HL-60 (cell line): ENCODE data around the gene PNO1.

Source experiments
- DNase-seq, 2 experiments: peaks; one replicate each; pipeline ENCODE4 v3.0.0-alpha.2; 2010 to 2020; ENCODE audit warnings: low read depth in 1 of 2, low spot score in 1 of 2
- H3K27ac ChIP-seq: fragments of 250-450 bp; sonication (Bioruptor Pico); replicated peaks from 2 replicates; pipeline ENCODE4 v1.5.1; 2020; ENCODE audit warnings: mild to moderate bottlenecking, moderate library complexity
- H3K27me3 ChIP-seq: fragments of 250-450 bp; sonication (Bioruptor Pico); 2 replicates; pipeline ENCODE4 v1.5.1; 2021; ENCODE audit warnings: mild to moderate bottlenecking, moderate library complexity; ENCODE audit not compliant: insufficient read depth, poor library complexity, severe bottlenecking
- H3K4me3 ChIP-seq: replicated peaks from 2 replicates; pipeline ENCODE4 v1.5.1; 2011; ENCODE audit warnings: mild to moderate bottlenecking, control low read depth, low read length; ENCODE audit not compliant: insufficient read depth
- GABPA ChIP-seq: IDR thresholded peaks from 2 replicates; pipeline ENCODE4 v1.6.1; 2012; ENCODE audit warnings: low read depth
- POLR2AphosphoS5 ChIP-seq: IDR thresholded peaks from 2 replicates; pipeline ENCODE4 v1.6.1; 2012; ENCODE audit warnings: low read depth
- SPI1 ChIP-seq: IDR thresholded peaks from 2 replicates; pipeline ENCODE4 v1.6.1; 2012; ENCODE audit warnings: low read depth, mild to moderate bottlenecking, borderline replicate concordance
- TF ChIP-seq, protein P1 (sequence below): IDR thresholded peaks from 2 replicates; pipeline ENCODE4 v1.6.1; 2012; ENCODE audit warnings: low read depth; ENCODE audit not compliant: insufficient replicate concordance
- TF ChIP-seq, protein P2 (sequence below): IDR thresholded peaks from one replicate; pipeline ENCODE4 v1.5.1; 2011; ENCODE audit warnings: low read length, control low read depth, inconsistent platforms; ENCODE audit not compliant: insufficient read depth

The PNO1 gene

DNA sequence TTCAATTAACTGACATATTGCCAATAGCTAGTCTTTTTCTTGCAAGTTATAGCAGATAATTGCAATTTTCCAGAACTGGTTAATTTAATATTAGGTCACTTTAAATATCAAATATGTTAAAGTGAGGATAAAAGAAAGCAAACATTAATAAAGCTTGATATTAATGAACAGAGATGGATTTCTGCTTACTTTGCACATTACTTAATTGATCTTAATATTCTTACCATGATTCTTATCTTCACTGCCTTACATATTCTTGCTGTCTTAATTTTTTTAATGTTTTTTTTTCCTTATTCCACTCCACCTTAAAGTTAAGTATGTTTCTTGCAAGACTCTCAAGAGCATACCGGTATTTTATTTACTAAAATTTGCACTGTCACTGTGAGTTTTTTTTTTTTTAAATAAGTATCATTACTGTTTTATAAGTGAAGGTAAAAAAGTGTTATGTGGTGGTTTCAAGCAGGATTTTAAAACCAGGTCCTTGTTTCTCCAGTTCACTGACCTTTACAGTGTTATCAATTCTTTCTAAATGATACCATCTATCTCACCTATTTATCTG, 60.7 kb downstream of the PNO1 start:
- Histone ChIP-seq H3K4me3 (no peak overlapping the region), H3K27me3 (no peaks in the 10 kb centered on the region), H3K27ac (no peak overlapping the region)
- TF ChIP-seq SPI1 (no peak), GABPA (no peak), POLR2AphosphoS5 (no peak)
- TF ChIP-seq, protein P1, sequence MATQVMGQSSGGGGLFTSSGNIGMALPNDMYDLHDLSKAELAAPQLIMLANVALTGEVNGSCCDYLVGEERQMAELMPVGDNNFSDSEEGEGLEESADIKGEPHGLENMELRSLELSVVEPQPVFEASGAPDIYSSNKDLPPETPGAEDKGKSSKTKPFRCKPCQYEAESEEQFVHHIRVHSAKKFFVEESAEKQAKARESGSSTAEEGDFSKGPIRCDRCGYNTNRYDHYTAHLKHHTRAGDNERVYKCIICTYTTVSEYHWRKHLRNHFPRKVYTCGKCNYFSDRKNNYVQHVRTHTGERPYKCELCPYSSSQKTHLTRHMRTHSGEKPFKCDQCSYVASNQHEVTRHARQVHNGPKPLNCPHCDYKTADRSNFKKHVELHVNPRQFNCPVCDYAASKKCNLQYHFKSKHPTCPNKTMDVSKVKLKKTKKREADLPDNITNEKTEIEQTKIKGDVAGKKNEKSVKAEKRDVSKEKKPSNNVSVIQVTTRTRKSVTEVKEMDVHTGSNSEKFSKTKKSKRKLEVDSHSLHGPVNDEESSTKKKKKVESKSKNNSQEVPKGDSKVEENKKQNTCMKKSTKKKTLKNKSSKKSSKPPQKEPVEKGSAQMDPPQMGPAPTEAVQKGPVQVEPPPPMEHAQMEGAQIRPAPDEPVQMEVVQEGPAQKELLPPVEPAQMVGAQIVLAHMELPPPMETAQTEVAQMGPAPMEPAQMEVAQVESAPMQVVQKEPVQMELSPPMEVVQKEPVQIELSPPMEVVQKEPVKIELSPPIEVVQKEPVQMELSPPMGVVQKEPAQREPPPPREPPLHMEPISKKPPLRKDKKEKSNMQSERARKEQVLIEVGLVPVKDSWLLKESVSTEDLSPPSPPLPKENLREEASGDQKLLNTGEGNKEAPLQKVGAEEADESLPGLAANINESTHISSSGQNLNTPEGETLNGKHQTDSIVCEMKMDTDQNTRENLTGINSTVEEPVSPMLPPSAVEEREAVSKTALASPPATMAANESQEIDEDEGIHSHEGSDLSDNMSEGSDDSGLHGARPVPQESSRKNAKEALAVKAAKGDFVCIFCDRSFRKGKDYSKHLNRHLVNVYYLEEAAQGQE = no peak
- TF ChIP-seq, protein P2, sequence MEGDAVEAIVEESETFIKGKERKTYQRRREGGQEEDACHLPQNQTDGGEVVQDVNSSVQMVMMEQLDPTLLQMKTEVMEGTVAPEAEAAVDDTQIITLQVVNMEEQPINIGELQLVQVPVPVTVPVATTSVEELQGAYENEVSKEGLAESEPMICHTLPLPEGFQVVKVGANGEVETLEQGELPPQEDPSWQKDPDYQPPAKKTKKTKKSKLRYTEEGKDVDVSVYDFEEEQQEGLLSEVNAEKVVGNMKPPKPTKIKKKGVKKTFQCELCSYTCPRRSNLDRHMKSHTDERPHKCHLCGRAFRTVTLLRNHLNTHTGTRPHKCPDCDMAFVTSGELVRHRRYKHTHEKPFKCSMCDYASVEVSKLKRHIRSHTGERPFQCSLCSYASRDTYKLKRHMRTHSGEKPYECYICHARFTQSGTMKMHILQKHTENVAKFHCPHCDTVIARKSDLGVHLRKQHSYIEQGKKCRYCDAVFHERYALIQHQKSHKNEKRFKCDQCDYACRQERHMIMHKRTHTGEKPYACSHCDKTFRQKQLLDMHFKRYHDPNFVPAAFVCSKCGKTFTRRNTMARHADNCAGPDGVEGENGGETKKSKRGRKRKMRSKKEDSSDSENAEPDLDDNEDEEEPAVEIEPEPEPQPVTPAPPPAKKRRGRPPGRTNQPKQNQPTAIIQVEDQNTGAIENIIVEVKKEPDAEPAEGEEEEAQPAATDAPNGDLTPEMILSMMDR = no peak
- DNase-seq = no peak

DNA sequence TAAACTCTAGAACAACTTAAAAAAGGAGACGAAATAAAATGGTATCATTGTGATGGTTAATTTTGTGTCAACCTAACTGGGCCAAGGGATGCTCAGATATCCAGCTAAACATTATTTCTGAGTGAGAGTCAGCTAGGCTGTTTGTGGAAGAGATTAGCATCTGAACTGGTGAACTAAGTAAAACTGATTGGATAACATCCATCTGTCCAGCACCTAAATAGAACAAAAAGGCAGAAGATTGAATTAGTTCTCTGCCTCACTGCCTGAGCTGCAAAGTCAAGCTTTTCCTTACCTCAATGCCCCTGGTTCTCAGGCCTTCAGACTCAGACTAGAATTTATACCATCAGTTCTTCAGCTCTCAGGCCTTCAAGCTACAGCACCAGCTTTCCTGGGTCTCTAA, 64.6 kb downstream of the PNO1 start:
- Histone ChIP-seq H3K27ac (no peak overlapping the region), H3K4me3 (no peak overlapping the region), H3K27me3 (no peaks in the 10 kb centered on the region)
- TF ChIP-seq, protein P1 = no peak
- TF ChIP-seq, protein P2 = no peak
- DNase-seq = no peak

DNA sequence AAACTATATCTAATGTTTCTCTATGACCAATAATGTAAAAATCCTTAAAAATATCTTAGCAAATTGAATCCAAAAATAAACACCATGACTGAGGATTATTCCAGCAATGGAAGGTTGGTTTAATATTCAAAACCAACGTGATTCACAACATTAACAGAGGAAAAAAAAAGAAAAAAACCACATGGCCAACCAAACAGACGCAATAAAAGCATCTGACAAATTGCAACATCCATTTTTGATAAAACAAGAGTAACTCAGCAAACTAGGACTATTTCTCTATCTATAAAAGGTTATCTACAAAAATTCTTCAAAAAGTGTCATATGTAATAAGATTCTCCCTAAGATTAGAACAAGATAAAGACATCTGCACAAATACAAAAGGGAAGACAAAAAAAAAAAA, 65.7 kb downstream of the PNO1 start:
- no peak for DNase-seq
- Histone ChIP-seq H3K4me3 (no peak overlapping the region), H3K27me3 (no peaks in the 10 kb centered on the region), H3K27ac (no peak overlapping the region)
- TF ChIP-seq GABPA (no peak), POLR2AphosphoS5 (no peak), SPI1 (no peak)
- TF ChIP-seq, protein P2 = no peak
- TF ChIP-seq, protein P1 = no peak
